Spleen (tissue), 7 donors: ENCODE results near the gene FGG.

ENCODE experiments used
- POLR2A ChIP-seq, 3 donors: fragments of 450-650 bp; IDR thresholded peaks; one replicate each; pipeline ENCODE4 v1.5.1; 2017; ENCODE audit warnings: antibody characterized with exemption in 3 of 3, mild to moderate bottlenecking in 1 of 3
- TF ChIP-seq, protein P1 (sequence below), 11 experiments: fragments of 200-600 bp in 7 of 11; fragments of 450-650 bp in 4 of 11; sonication (generic) in 4 of 11; IDR thresholded peaks in 8 of 11; conservative IDR thresholded peaks in 3 of 11; 1 replicate in 7 of 11; 2 replicates in 4 of 11; pipeline versions ENCODE4 v1.4.0 to v1.8.0; 2016 to 2021; ENCODE audit warnings: antibody characterized with exemption in 11 of 11, inconsistent platforms in 4 of 11, mild to moderate bottlenecking in 1 of 11
- donor health status: DM: no; HTN: no; CAD: no; lungs with moderate emphysema.
- donor health status: DM: no; HTN: no; CAD: no.
- donor health status: DM: no; HTN: no; CAD: no.

DNA sequence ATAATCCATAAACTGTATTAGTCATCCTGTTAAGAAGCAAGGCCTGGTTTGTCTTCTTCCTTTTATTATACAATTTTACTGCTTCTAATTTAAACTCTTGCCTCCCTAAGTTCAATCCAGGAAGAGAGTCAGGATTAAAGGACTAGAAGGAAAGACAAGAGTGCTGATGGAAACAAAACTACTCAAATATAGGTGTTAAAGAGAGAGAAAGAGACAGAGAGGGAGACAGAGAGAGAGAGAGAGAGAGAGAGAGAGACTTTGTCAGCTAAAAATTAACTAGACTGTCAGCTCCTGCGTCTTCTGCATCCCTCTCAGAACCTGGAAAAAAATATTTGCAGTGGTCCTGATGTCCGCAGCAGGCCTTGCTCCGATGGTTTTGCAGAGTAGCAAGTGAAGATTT, 13.5 kb upstream of the FGG start:
- TF ChIP-seq, protein P1, sequence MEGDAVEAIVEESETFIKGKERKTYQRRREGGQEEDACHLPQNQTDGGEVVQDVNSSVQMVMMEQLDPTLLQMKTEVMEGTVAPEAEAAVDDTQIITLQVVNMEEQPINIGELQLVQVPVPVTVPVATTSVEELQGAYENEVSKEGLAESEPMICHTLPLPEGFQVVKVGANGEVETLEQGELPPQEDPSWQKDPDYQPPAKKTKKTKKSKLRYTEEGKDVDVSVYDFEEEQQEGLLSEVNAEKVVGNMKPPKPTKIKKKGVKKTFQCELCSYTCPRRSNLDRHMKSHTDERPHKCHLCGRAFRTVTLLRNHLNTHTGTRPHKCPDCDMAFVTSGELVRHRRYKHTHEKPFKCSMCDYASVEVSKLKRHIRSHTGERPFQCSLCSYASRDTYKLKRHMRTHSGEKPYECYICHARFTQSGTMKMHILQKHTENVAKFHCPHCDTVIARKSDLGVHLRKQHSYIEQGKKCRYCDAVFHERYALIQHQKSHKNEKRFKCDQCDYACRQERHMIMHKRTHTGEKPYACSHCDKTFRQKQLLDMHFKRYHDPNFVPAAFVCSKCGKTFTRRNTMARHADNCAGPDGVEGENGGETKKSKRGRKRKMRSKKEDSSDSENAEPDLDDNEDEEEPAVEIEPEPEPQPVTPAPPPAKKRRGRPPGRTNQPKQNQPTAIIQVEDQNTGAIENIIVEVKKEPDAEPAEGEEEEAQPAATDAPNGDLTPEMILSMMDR (IDR thresholded peaks at IDR 0.05 in 8 of 11, conservative IDR thresholded peaks at IDR 0.05 in 3 of 11): no peak
- no peak for TF ChIP-seq POLR2A (IDR thresholded peaks at IDR 0.05)
